Dedifferentiated amniotic fluid mesenchymal stem cell (primary cell): Measurements from ENCODE around the gene PJA2.
A peak's percentile ranks its signal among the peaks of the same experiment; 100 is the strongest.

Source experiments
- DNase-seq: peaks from one replicate; pipeline ENCODE4 v3.0.0-alpha.2; 2016; ENCODE audit errors: extremely low spot score

Gene PJA2

DNA sequence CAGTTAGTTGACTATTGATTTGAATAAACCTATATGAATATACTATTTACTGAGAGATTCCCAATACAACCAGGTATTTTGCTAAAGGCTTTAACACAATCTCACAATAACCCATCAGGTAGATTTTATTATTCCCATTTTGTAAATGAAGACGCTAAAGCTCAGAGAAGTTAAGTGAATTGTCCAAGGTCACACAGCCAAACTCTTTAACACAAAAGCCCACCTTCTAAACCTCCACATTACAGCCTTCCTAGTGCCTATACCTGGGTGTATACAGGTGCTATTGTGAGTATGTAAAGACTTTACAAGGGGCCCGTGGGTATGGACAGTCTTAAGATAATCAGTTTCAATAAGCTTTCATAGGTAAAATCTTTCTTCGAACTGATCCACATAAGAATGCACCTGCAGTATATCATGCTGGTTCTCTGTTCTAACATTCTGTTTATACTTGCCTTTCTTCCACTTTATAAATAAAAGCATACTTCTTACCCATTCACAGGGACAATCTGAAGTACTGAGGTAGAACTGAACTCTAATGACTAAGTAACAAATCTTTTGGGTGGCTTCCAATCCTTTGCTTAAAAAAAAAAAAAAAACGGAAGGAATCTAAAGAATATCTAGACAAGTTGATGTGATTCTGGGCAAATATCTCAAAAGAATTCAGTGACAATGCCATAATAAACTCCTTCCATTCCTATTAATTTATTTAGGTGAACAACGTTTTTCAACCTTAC is 59.1 kb downstream of the PJA2 start:
- no peak for DNase-seq

DNA sequence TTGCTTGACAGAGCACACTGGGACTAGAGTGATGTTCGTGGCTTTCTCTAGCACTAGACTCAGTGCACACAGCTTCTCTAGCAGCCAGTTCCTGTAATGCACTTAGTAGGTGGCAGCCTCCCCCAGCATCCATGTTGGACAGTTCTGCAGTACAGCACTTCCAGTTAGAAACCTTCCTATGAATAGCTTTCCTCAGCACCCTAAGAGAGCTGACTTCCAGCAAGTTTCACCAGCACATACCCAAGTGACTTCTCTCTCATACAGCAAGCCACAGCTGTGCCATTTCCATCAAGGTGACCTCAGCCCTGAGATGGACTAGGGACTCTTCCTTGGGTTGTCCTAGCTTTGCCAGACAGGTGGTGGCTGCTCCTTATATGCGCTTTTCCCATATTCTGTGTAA is 60.4 kb downstream of the PJA2 start:
- DNase-seq: no peak

DNA sequence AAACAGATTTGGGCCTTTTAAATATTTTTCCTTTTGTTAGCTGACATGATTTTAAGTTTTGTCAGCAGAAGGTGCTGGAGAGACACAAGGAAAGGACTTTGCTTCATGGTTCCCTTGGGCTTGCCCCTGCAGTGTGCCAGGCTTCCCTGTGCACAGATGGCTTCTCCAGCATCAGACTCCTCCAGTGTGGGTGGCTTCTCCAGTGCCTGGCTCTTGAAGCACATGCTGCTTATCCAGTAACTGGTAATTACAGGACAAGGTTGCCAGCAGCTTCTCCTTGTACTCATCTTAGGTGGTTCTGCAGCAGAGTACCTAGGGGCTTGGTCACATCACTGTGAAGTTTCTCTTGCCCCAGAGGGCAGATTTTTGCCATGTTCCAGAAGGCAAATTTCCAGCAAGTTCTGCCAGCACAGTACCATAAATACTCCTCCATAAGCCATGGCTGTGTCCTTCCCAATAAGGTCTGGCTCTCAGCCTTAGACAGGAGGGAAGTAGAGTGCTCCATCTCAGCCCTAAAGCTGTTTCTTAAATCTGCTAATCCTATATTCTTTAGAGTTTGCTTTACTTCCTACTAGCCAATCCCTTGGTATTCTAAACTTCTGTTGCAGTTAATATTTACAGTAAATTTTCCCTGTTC is 62.4 kb downstream of the PJA2 start:
- DNase-seq: no peak

DNA sequence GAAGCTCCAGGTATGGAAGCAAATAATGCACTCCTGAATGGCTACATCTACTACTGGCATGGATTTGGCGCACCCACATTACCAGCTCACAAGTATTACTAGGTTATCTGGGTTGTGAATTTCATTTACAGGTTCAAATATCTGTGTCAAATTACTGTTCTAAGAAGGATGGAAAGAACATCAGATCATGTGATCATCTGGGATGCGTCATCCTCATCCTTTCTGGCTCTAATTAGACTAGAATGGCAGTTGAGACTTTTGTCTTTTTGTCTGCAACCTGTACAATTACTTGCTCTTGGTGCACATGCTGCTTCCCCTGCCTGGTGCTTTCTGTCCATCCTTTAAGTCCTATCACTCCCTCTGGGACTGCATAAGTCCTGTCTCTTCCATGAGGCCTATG is 64.1 kb downstream of the PJA2 start:
- no peak for DNase-seq

DNA sequence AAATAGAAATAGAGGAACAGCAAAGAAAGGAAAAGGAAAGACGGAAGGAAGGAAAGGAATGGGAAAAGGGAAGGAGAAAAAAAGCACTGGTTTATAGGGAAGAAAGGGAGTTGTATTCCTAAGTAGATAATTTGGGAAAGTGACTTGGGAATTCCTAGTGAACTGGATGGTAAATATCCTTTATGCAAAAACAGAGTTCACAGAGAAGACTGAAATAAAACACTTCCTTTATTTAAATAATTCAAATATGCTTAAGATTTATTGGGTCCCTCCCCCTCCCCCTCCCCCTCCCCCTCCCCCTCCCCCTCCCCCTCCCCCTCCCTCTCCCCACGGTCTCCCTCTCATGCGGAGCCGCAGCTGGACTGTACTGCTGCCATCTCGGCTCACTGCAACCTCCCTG is 69.4 kb downstream of the PJA2 start:
- DNase-seq: no peak

DNA sequence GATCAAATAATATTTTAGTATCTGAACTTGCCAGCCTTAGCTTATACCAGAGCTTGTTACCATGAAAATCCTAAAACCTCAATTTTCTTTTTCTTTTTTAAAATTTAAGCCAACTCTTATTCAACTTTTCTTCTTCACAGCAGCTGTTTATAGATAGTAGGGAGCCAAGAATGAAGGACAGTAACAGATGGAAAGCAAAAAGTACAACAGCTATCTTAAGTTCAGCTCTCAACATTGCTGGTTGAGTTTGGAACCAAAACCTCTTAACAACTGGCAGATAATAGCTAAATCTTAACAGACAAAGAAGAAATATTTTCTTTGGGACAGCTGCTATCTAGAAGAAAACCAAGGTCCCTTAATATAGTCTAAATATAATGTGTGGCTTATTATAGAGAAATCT is 74.7 kb downstream of the PJA2 start:
- DNase-seq: no peak

DNA sequence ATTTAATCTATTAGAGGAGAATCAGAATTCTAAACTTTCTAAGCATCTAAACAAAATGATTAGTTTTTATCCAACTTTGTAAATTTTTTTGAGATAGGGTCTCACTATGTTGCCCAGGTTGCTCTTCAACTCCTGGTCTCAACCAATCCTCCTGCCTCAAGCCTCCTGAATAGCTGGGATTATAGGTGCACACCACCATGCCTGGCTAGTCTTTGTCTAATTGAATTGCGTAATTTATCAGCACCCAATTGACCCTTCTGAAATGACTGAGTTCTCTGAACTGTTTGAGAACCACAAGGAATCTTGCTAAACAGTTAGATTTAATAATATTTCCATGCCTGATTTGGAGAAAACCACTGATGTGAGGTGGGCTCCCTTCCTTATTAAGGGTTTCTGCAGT is 75.7 kb downstream of the PJA2 start:
- no peak for DNase-seq

DNA sequence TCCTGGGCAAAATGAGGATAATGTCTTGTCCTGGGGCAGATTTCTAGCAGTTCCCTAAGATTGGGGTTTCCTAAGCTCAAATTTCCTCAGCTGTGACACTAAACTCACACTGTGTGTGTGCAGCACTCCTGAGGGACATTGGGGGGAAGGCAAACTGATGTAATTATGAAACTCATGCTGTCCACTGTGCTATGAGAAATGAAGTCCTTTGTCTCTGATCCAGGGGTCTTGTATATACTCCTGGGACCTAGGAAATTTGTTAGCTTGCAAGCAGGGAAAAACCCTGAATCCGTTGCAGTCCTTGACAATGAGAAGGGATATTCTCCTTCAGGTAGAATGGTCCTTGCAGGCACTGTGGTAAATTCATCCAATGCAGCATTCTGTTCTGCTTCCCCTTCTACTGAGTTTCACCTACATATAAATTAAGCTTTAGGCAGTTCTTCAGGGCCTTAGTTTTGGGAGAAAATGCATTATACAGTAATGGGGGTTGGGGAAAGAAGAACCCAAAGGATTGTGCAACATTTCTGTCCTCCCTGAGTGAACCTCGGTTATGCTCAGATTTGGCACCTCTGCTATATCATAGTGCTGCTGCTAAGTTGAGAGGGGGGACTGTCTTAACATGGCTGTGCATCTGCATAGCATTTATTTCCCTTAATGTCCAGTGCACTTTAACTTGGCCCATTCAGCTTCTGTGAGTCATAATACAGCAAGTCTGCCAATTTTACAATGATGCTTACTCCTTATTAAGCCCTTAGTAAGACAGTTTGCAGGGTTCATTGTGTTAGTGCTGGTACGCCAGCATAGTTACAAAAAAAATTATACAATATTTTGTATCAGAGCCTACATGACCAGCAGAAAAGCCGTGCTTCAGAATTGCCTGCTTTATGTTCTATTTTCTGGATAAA is 80.2 kb downstream of the PJA2 start:
- DNase-seq: peak; percentile 66

DNA sequence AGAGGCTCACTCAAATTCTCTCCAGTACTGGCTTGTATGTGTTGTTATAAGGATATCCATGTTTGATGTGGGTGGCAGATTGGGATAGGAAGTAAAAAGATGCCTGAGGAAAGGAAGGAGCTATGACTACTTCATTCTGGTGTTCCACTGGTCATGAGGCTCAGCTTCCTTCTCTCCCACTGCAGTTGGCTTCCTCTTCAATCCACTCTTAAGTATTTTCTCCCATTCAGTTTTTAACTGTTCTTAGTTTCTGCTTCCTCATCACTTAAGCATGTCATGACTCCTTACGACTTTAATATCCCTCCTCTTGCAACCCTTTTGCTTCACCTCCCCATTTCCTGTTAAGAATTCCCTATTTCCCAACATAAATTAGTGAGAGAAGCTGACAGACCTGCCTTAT is 81.1 kb downstream of the PJA2 start:
- DNase-seq: no peak

DNA sequence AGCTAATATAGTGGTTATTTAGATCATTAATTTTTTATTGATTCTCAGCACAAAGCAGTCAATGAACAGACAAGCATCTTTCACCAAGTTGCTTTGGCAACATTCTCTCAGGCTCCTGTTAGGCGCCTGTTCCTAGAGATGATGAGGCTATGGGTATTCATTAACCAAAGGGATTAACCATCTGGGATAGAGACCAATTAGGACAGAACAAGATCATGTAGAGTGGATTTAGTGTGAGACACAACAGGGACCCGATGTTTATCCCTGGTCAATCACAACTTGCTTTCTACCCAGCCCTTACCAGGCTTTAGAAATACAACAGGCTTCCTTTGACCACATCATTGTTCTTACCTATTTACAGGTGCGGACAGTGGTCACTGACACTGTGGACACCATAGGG is 82.2 kb downstream of the PJA2 start:
- no peak for DNase-seq

DNA sequence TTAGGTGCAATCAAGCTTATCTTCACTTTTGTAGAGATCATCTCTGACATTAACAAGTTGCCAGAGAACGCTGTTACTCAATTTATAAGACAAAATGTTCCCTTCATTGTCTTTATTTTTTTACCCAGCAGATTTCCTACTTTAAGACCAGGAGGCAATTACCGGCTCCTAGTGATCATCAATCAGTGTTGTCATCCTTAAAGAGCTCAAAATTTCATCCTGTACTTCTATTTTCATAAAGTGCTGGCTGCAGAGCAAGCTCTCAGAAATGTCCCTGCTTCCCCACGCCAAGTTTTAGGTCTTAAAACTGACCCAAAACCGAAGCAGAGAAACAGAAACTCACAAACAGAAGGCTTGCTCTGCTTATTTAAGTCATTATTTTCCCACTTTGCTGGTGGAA is 82.9 kb downstream of the PJA2 start:
- no peak for DNase-seq

DNA sequence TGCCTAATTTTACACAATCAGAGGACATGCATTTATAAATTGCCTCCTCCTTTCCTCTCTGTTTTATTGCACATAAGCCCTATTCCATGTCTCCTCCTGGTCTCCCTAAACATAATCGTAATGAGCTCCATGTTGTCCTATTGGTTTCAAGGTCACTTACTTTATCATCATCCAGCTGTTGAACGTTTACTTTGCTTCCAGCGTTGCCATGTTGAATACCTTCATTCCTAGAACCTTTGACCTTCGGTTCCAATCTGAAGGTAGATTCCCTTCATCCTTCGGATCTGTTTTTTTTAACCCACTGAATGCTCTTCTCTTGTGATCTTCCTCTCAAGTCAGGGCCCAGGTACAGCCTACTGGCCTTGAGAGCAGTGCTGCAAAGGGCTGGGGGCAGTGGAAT is 84.3 kb downstream of the PJA2 start:
- no peak for DNase-seq

DNA sequence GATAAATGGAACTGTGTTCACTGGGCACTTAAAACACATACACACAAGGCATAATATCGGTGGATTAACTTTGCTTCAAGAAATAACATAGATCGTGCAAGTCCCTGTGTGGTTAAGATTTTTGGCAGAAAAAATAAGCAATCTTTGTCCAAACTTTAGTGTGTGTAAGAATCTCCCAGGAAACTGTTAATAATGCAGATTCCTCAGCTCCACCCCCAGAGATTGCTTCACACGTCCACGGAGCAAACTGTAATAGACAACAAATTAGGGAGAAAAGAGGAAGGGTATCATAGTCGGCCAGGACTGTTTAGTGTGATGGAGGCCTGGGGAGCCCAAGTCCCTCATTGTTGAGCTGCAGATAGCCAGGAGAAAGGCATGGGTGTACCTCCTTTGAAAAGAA is 84.8 kb downstream of the PJA2 start:
- no peak for DNase-seq

DNA sequence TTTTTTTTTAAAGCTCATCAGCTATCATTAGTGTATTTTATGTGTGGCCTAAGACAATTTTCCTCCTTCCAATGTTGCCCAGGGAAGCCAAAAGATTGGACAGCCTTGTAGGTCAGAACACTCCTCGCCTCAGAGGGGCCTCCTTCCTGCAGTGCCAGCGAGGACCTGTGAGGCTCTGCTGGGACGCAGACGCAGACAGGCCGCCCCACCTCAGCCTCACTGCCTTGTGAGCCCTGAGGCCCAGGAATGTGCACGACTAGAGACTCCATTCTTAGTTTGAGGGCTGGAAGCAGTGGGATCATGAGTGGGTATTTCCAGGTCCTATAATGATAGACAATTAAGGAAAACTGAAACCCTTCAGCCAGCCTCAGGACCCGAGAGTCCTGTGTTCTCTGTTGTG is 85.4 kb downstream of the PJA2 start:
- DNase-seq: no peak

DNA sequence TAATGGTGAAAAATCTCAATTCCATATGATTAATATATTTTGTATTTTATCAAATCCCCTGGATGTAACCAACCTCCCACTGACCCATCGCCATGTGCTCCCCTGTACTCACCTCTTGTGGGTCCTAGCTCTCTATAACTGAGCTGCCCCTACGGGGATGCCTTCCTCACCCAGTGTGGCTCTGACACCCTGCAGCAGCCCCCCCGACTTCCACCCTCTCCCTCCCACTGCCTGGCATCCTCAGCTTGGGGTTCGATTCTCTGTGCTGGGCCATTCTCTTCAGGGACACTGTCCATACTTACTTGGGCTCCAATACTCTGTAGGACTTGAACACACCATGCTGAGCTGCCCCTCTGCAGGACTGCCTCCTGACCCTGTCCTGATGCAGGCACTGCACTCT is 87.1 kb downstream of the PJA2 start:
- DNase-seq: no peak

DNA sequence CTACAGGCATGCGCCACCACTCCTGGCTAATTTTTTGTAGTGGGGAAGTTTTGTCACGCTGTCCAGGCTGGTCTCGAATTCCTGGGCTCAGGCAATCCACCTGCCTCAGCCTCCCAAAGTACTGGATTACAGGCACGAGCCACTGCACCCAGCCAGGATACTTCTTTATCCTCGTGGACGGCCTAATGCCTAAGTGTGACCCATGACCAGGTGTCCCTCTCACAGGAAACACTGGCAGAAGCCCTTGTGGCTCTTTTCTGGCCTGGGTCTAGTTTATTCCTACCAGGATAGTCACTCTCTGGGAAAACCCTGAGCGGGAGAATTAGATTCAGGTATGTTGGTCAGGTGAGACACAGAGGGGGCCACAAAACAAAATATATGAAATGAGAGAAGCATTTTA is 90.4 kb downstream of the PJA2 start:
- DNase-seq: no peak

DNA sequence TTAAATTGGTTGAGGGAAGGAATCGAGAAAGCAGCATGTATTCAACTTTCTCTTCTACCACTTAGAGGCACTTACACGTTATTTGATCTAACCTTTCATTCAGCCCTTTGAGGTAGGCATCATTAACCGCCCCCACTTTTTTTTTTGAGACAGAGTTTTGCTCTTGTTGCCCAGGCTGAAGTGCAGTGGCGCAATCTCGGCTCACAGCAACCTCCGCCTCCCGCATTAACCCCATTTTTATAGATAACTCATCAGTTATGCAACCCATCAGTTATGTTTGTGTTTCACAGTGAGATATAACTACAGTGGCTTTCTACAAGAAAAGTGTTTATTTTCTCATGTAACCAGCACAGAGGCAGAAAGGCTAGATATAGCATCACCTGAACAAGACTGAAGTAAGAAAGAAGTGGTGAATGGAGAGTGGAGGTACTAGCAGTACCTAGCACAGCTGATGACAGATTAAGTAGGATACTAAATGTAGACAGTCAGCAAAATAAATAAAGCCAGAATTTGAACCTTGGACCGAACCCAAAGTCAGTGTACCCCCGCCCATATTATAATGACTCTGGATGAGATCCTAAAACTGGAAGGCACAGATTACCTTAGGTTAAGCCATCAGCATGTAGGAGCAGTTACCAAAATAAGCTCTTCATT is 91.2 kb downstream of the PJA2 start:
- no peak for DNase-seq

DNA sequence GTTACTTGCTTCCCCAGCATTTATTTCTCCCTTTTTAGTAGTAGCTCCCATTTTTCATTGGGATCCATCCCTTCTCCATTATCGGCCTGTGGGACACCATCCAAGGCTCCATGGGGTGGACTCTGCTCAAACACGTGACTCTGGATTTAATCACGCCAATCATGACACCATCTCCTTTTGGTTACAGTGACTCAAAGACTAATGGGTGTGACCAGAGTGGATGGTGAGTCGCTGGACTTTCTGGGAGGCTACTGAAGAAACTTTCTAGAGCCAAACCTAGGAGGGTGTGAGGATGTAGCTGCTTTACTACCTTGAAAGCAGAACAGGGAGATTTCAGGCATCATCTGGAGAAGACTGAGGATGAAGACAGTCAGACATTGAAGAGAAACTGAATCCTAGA is 93.1 kb downstream of the PJA2 start:
- DNase-seq: no peak

DNA sequence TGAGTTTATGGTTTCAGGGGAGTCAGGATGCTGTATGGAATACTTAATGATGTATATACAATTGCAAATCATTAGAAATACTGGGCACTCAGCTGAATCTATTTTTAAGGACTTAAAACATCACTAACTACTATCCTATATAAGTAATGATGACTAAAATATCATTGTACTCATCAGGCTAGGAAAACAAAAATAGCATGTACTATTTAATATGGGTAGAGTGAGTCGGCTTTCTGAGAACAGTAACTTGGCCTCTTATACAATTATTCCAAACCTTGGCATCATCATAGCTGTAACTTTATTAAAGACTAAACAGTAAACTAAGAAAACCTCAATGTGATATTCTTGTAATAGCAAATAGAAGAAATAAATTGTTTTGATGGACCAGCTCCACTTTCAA is 94.5 kb downstream of the PJA2 start:
- DNase-seq: no peak

DNA sequence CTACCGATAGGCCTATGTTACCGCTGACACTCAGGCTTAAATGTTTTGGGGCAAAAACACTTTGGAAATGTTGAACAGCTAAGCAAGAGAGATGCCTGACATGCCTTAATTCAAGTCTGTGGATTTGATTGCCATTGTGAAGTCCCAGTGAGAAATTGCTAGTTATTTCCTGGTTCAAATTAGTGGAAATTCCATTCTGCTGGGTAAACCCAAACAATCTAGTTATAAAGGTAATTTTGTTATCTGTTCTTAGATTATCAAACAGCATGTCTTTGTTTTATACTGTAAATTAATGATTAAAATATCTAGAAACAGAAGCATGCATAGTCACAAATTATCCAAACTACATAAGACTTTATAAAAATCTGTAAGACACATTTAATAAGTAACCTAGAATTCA is 96.6 kb downstream of the PJA2 start:
- DNase-seq: no peak

DNA sequence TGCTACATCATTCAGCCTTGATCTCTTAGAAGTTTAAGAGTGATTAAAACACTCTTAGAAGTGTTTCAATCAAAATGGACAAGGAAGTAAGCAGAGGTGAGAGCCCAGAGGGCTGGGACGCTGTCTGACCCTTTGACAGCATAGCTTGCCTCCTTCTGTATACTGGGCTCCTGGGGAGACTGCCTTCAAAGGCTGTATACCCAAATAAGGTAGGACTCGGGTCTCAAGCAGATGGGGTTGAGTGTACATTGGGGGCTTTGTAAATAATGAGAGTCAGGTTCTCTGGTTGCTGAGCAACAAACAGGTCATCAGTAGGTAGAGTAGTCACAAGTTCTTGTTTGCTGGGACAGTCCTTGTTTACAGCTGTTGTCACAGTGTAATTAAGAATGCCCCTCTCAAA is 97.1 kb downstream of the PJA2 start:
- no peak for DNase-seq

DNA sequence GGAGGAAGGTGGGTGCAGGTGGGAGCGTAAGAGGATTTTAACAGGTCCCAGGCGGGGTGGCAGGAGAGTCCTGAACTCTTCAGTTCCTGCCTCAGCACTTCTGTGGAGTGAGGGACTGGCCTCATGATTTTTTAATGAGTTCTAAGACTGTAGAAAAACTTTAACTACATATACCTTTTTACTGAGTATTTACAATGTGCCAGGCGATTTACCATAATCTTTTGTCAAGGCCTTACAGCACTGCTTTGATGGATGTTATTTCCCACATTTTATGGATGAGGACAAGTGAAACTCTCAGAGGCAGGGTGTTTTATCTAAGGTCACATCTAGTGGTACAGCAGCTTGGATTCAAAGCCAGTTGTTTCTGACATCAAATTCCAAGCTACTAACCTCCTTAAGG is 99.5 kb downstream of the PJA2 start:
- no peak for DNase-seq
